GM18873 (cell line): ENCODE results near the gene FCHSD2.
"Not testable (repeated sequence)": the region's sequence is repeated elsewhere in the genome, so short reads cannot be mapped to it uniquely, and the experiment has no call there.

Source experiments
- ATAC-seq: cut with Tn5 transposase; IDR thresholded peaks from one replicate; pipeline ENCODE4 v1.9.1; 2021; ENCODE audit warnings: mild to moderate bottlenecking, moderate library complexity, moderate number of reproducible peaks; ENCODE audit not compliant: unreplicated experiment, low FRiP score

FCHSD2 gene

DNA sequence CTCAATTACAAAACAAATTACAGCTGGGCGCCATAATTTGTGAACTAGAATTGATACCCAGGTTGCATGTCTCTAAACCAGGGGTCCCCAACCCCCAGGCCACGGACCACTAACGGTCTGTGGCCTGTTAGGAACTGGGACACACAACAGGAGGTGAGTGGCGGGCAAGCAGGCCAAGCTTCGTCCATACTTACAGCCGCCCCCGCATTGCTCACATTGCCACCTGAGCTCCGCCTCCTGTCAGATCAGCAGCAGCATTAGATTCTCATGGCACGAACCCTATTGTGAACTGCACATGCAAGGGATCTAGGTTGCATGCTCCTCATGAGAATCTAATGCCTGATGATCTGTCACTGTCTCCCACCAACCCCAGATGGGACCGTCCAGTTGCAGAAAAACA, 12.9 kb downstream of the FCHSD2 start:
- no peak for ATAC-seq

DNA sequence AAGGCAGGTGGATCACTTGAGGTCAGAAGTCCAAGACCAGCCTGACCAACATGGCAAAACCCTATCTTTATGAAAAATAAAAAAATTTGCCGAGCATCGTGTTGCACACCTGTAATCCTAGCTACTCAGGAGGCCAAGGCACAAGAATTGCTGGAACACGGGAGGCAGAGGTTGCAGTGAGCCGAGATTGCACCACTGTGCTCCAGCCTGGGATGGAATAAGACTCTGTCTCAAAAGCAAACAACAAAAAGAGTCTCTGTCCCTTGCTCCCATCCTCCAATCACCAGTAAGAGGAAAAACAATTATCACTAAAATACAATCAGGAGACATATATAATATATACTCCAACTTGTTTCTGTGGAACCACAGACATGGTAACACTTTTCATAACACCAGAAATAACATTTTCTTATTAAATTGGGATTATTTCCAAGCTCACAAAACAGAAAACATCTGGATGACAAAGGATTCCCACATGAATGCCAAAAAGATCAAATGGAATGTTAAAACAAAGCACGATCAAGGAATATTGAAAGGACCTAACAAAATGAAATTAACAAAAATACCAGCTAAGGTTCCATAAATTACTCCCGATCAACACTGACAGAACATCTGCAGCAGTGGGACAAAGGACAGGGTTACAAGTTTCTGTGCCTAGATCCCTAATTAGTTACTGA, 15.2 kb downstream of the FCHSD2 start:
- no peak for ATAC-seq

DNA sequence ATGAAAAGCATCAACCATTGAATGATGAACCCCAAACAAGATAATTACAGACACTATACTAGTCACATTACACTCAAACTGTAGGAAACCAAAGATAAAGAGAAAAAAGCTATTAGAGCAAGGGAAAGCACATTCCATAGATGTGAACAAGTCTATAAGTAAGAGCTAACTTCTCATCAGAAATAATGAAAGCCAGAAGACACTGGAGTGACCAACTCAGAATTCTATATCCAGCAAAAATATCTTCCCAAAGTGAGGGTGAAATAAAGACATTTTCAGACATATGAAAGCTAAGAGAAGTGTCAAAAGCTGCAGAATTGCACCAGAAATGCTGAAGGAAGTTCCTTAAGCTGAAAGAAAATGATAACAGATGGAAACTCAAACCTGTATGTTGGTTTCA, 17.3 kb downstream of the FCHSD2 start:
- ATAC-seq = no peak

DNA sequence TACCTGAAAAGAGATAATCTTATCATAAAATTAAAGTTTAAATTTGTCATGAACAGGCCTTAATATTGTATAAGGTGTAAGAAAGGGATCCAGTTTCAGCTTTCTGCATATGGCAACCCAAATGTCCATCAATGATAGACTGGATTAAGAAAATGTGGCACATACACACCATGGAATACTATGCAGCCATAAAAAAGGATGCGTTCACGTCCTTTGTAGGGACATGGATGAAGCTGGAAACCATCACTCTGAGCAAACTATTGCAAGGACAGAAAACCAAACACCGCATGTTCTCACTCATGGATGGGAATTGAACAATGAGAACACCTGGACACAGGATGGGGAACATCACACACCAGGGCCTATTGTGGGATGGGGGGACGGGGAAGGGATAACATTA, 18.2 kb downstream of the FCHSD2 start:
- not testable (repeated sequence) for ATAC-seq

- no peak for ATAC-seq
Measured at GRCh38 chr11:73121692-73122091, 20.4 kb downstream of the FCHSD2 start.

- ATAC-seq = no peak
Measured at GRCh38 chr11:73117071-73117470, 25.0 kb downstream of the FCHSD2 start.

DNA sequence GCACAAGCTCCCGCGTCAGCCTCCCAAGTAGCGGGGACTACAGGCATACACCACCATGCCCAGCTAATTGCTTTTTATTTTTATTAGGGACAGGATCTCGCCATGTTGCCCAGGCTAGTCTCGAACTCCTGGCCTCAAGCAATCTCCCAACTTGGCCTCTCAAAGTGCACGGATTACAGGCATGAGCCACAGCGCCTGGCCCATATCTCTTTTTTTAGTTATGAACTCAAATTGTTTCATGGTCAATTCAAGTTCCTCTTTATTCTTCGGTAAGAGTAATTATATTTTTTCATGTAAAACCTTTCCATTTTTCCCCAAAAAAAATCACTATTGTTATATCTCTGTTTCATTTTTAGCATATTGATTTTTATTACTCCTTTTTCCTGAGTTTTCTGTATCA, 25.5 kb downstream of the FCHSD2 start:
- ATAC-seq = no peak

DNA sequence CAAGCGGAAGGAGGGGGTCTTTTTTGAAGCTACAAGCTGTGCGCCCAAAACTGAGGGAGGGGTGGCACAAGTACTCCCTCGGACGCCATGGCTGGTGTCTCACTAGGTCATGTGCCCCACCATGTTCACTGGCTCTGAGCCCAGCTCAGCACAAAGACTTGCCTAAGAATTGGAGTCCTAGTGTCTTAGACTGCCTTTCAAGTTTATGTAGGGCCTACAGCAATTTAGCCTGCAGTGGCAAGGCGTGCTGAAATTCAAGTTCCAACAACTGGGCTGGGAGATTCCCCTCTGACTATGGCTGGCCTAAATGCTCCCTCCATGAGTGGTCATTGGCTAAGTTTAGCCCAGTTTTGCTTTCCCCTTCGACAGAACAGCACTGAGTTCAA, 27.3 kb downstream of the FCHSD2 start:
- no peak for ATAC-seq

- ATAC-seq = no peak
Measured at GRCh38 chr11:73114110-73114834, 27.8 kb downstream of the FCHSD2 start.

- no peak for ATAC-seq
Measured at GRCh38 chr11:73113426-73113825, 28.7 kb downstream of the FCHSD2 start.

GRCh38 chr11:73107597-73107996, 34.5 kb downstream of the FCHSD2 start:
- ATAC-seq = no peak

- no peak for ATAC-seq
Measured at GRCh38 chr11:73106347-73106746, 35.8 kb downstream of the FCHSD2 start.

DNA sequence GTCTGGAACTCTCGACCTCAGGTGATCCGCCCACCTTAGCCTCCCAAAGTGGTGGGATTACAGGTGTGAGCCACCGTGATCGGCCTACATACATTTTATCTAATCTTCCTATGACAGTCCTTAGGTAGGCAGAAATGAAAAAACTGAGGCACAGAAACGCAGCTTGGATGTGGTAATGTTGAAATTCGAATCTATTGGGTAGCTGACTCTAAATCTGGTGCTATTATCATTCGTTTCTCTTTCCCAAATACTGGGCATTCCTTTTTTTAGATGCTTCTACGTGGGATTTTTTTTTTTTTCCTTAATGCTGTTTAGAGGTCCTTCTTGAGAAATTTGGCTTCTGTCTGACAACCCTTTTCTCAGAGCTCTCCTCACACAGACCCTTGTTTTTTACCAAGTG, 41.5 kb downstream of the FCHSD2 start:
- no peak for ATAC-seq

DNA sequence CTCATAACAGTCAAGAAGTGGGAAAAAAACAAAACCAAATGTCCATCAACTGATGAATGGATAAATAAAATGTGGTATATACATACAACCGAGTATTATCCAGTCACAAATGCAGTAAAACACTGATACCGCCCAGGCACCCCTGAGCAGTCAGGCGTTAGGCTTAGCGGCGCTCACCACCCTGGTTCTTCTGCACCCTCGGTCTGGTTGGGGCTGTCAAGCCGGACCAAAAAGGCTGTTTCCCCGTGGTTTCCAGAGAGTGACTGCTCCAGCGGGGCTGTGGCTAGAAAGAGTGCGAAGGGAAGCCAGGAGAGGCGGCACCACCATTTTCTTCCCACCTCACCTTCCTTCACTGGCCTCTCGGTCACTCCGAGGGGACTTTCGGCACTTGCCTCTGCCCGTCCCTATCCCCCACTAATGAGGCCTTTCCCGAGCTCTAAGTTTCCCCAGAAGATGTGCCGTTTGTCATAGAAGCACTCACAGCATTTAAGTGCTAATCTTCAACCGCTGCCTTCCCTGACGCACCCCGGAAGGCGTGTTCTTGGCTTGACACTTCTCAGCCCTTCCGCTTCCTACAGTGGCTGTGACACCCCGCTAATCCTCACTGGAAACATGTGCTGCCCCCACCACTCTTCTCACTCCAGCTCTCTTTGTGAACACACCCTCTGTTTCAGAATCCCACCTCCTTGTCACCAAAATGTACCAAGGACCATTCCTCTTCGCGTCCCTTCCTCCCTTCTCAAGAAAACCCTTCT, 42.4 kb downstream of the FCHSD2 start:
- ATAC-seq = no peak

DNA sequence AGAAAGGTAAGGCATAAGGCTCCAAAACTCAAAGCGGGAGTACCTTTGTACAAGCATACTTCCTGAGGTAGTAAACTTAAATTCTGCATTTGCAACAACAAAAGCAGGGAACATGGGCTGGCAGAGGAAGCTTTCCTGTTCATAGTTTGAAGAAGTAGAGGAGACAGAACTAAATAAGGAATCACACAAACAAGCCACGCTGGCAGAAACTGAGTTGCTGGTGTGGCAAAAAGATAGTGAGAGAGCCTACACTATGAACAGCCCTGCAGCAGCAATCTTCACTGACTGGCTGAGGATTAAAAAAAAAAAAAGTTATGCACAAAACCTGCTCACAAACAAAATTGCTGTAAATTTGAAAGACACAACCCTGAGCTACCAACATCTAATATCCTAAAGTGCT, 46.5 kb downstream of the FCHSD2 start:
- ATAC-seq = no peak

GRCh38 chr11:73091521-73092305, 50.4 kb downstream of the FCHSD2 start:
- no peak for ATAC-seq

DNA sequence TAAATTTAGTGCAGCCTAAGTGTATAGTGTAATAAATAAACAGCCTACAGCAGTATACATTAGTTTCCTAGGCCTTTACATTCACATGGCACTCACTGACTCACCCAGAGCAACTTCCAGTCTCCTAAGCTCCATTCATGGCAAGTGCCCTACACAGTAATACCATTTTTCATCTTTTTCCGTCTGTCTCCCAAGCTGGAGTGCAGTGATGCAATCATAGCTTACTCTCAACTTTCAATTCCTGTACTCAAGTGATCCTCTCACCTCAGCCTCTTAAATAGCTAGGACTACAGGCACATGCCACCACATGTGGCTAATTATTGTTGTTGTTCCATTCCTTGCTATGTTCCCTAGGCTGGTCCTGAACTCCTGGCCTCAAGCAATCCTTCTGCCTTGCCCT, 54.4 kb downstream of the FCHSD2 start:
- ATAC-seq = no peak

GRCh38 chr11:73085189-73085875, 56.8 kb downstream of the FCHSD2 start:
- ATAC-seq = no peak

GRCh38 chr11:73078631-73079030, 63.5 kb downstream of the FCHSD2 start:
- ATAC-seq = no peak

DNA sequence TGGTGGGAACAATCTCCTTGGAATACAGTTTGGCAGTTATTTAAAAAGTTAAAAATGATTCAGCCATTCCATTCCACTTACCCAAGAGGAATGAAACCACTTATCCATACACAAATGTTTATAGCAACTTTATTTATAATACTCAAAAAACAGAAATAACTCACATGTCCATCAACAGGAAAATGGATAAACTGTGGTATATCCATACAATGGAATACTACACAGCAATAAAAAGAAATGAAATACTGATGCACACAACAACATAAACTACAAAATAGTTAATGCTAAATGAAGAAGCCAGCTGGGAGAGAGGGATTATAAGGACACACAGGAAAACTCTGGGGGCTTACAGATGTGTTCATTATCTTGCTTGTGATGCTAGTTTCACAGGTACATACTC, 64.7 kb downstream of the FCHSD2 start:
- no peak for ATAC-seq
